HG03457 (cell line): ENCODE data around the gene CBX5.
"Not testable (repeated sequence)": the region's sequence is repeated elsewhere in the genome, so short reads cannot be mapped to it uniquely, and the experiment has no call there.

Experiments used
- ATAC-seq: cut with Tn5 transposase; IDR thresholded peaks from one replicate; pipeline ENCODE4 v1.9.1; 2021; ENCODE audit warnings: moderate number of reproducible peaks; ENCODE audit not compliant: unreplicated experiment

CBX5 gene

GRCh38 chr12:54227927-54228326, 52.0 kb downstream of the CBX5 start:
- not testable (repeated sequence) for ATAC-seq

GRCh38 chr12:54227376-54227775, 52.5 kb downstream of the CBX5 start:
- ATAC-seq = no peak

- ATAC-seq = no peak
These were observed 54.3 kb downstream of the CBX5 start for GRCh38 chr12:54225666-54226065.

- no peak for ATAC-seq
These were observed 57.3 kb downstream of the CBX5 start for GRCh38 chr12:54222609-54223008.

GRCh38 chr12:54221402-54221984, 58.4 kb downstream of the CBX5 start:
- ATAC-seq = no peak

- ATAC-seq = no peak
These were observed 59.4 kb downstream of the CBX5 start for GRCh38 chr12:54220567-54220966.

GRCh38 chr12:54220092-54220557, 59.8 kb downstream of the CBX5 start:
- ATAC-seq = no peak

GRCh38 chr12:54217774-54218241, 62.1 kb downstream of the CBX5 start:
- ATAC-seq = no peak

- ATAC-seq = no peak
These were observed 62.9 kb downstream of the CBX5 start for GRCh38 chr12:54216797-54217661.

- no peak for ATAC-seq
These were observed 63.7 kb downstream of the CBX5 start for GRCh38 chr12:54215989-54216796.

GRCh38 chr12:54214553-54215406, 65.1 kb downstream of the CBX5 start:
- ATAC-seq = peak; percentile 53

- no peak for ATAC-seq
These were observed 66.8 kb downstream of the CBX5 start for GRCh38 chr12:54213079-54213478.

- no peak for ATAC-seq
These were observed 68.0 kb downstream of the CBX5 start for GRCh38 chr12:54211920-54212319.

GRCh38 chr12:54210400-54210790, 69.5 kb downstream of the CBX5 start:
- no peak for ATAC-seq

- ATAC-seq = no peak
These were observed 71.3 kb downstream of the CBX5 start for GRCh38 chr12:54208591-54208990.

GRCh38 chr12:54207539-54208294, 72.2 kb downstream of the CBX5 start:
- ATAC-seq = peak; percentile 62

- ATAC-seq = no peak
These were observed 73.1 kb downstream of the CBX5 start for GRCh38 chr12:54206791-54207190.

GRCh38 chr12:54204316-54204715, 75.6 kb downstream of the CBX5 start:
- ATAC-seq = no peak

GRCh38 chr12:54201001-54201794, 78.7 kb downstream of the CBX5 start:
- no peak for ATAC-seq
